H1 (cell line): ENCODE data around the gene UPF2.
A peak's percentile ranks its signal among the peaks of the same experiment; 100 is the strongest.

Source experiments
- CREB1 ChIP-seq: IDR thresholded peaks from 2 replicates; pipeline ENCODE4 v1.6.1; 2012; ENCODE audit warnings: inconsistent platforms
- CTCF ChIP-seq, 3 experiments: IDR thresholded peaks; 1 replicate in 2 of 3; 2 replicates in 1 of 3; pipeline versions ENCODE4 v1.5.1 to v1.6.1; 2011; ENCODE audit warnings: low read length in 3 of 3, mild to moderate bottlenecking in 3 of 3, inconsistent platforms in 2 of 3, low read depth in 1 of 3, moderate library complexity in 1 of 3; ENCODE audit not compliant: insufficient read depth in 1 of 3; ENCODE audit errors: control extremely low read depth in 1 of 3
- RAD21 ChIP-seq, 2 experiments: IDR thresholded peaks in 1 of 2; conservative IDR thresholded peaks in 1 of 2; 2 replicates each; pipeline ENCODE4 v1.6.1; 2011; ENCODE audit warnings: low read depth in 2 of 2, low read length in 2 of 2, improper control_type of control experiment in 1 of 2, inconsistent platforms in 1 of 2, mild to moderate bottlenecking in 1 of 2, moderate library complexity in 1 of 2
- SRF ChIP-seq: IDR thresholded peaks from 2 replicates; pipeline ENCODE4 v1.6.1; 2011; ENCODE audit warnings: mild to moderate bottlenecking, low read depth, low read length, moderate library complexity
- SUZ12 ChIP-seq: fragments of 200-600 bp; sonication (generic); IDR thresholded peaks from 2 replicates; pipeline ENCODE4 v1.6.1; 2012; ENCODE audit warnings: mild to moderate bottlenecking, inconsistent platforms, low read length, moderate library complexity, mixed read lengths

- TF ChIP-seq CTCF (IDR thresholded peaks at IDR 0.05; ENCODE audit: control extremely low read depth in 1 of 3, insufficient read depth in 1 of 3, low read depth in 1 of 3, low read length in 3 of 3), result peak in 1 of 3 experiments; percentile 16; a peak in 1 of 4 replicates
- TF ChIP-seq CREB1, result no peak
- no peak for TF ChIP-seq SUZ12
- no peak for TF ChIP-seq SRF
- peak; percentile 15 to 31; a peak in 3 of 4 replicates for TF ChIP-seq RAD21 (IDR thresholded peaks at IDR 0.05 in 1 of 2, conservative IDR thresholded peaks at IDR 0.05 in 1 of 2; ENCODE audit: low read depth in 2 of 2, low read length in 2 of 2)
These were observed 167.8 kb downstream of the UPF2 start for GRCh38 chr10:11874568-11875493.
